HepG2 (cell line): Measurements from ENCODE around the gene CKS2. TPM values are rescaled to one million over a fixed set of nuclear protein-coding genes. Genes with fewer than 3 reads are reported as not detected.

Experiments
- ASH2L ChIP-seq: fragments of 300-600, 200-600 bp; sonication (generic); IDR thresholded peaks from 2 replicates; pipeline ENCODE4 v1.7.0; 2017; ENCODE audit warnings: low read depth, mild to moderate bottlenecking, moderate library complexity, mixed read lengths, low read length; ENCODE audit not compliant: insufficient read length
- CBX1 ChIP-seq: IDR thresholded peaks from one replicate; pipeline ENCODE4 v1.6.1; 2016; ENCODE audit warnings: antibody characterized with exemption, low read depth
- EED ChIP-seq: sonication (generic); formaldehyde crosslinking; IDR thresholded peaks from 2 replicates; pipeline ENCODE4 v1.5.0; 2020; ENCODE audit warnings: mild to moderate bottlenecking, missing genetic modification reagents
- GFI1 ChIP-seq: sonication (generic); formaldehyde crosslinking; IDR thresholded peaks from 2 replicates; pipeline ENCODE4 v1.5.0; 2020; ENCODE audit warnings: missing genetic modification reagents, mild to moderate bottlenecking, borderline replicate concordance
- HNF4A ChIP-seq: sonication (generic); formaldehyde crosslinking; IDR thresholded peaks from 2 replicates; pipeline ENCODE4 v1.4.0; 2020; ENCODE audit warnings: missing genetic modification reagents
- MTERF4 ChIP-seq: sonication (generic); formaldehyde crosslinking; IDR thresholded peaks from 2 replicates; pipeline ENCODE4 v1.8.0; 2023; ENCODE audit warnings: mild to moderate bottlenecking, missing genetic modification reagents
- NFAT5 ChIP-seq: sonication (generic); formaldehyde crosslinking; IDR thresholded peaks from 2 replicates; pipeline ENCODE4 v1.4.0; 2020; ENCODE audit warnings: missing genetic modification reagents
- SP4 ChIP-seq: sonication (generic); formaldehyde crosslinking; IDR thresholded peaks from 2 replicates; pipeline ENCODE4 v1.8.1; 2023; ENCODE audit warnings: mild to moderate bottlenecking, missing genetic modification reagents
- THRA ChIP-seq: sonication (generic); formaldehyde crosslinking; IDR thresholded peaks from 2 replicates; pipeline ENCODE4 v1.4.0; 2020; ENCODE audit warnings: missing genetic modification reagents, borderline replicate concordance
- ZNF207 ChIP-seq: fragments of 450-650 bp; IDR thresholded peaks from 2 replicates; pipeline ENCODE4 v1.6.1; 2016; ENCODE audit warnings: antibody characterized with exemption, borderline replicate concordance
- ZNF3 ChIP-seq: IDR thresholded peaks from 2 replicates; pipeline ENCODE4 v1.7.0; 2017; ENCODE audit warnings: inconsistent platforms
- ZNF501 ChIP-seq: sonication (generic); formaldehyde crosslinking; IDR thresholded peaks from 2 replicates; pipeline ENCODE4 v1.5.1; 2020; ENCODE audit warnings: mild to moderate bottlenecking, moderate library complexity, missing genetic modification reagents
- ZNF749 ChIP-seq: sonication (generic); formaldehyde crosslinking; IDR thresholded peaks from 2 replicates; pipeline ENCODE4 v1.8.0; 2022; ENCODE audit warnings: mild to moderate bottlenecking, missing genetic modification reagents, moderate library complexity, borderline replicate concordance
- ZNF768 ChIP-seq: sonication (generic); formaldehyde crosslinking; IDR thresholded peaks from 2 replicates; pipeline ENCODE4 v1.4.0; 2020; ENCODE audit warnings: missing genetic modification reagents
- ZNF772 ChIP-seq: sonication (generic); formaldehyde crosslinking; IDR thresholded peaks from 2 replicates; pipeline ENCODE4 v1.5.0; 2020; ENCODE audit warnings: mild to moderate bottlenecking, missing genetic modification reagents
- ZNF773 ChIP-seq: sonication (generic); formaldehyde crosslinking; IDR thresholded peaks from 2 replicates; pipeline ENCODE4 v1.4.0; 2020; ENCODE audit warnings: missing genetic modification reagents, borderline replicate concordance
- ZNF782 ChIP-seq: sonication (generic); formaldehyde crosslinking; IDR thresholded peaks from 2 replicates; pipeline ENCODE4 v1.4.0; 2020; ENCODE audit warnings: missing genetic modification reagents, mild to moderate bottlenecking, borderline replicate concordance
- ZSCAN25 ChIP-seq: sonication (generic); formaldehyde crosslinking; IDR thresholded peaks from 2 replicates; pipeline ENCODE4 v1.8.0; 2022; ENCODE audit warnings: mild to moderate bottlenecking, missing genetic modification reagents
- ZXDC ChIP-seq: sonication (generic); formaldehyde crosslinking; IDR thresholded peaks from 2 replicates; pipeline ENCODE4 v1.5.0; 2020; ENCODE audit warnings: mild to moderate bottlenecking, missing genetic modification reagents
- ZZZ3 ChIP-seq: sonication (generic); formaldehyde crosslinking; IDR thresholded peaks from 2 replicates; pipeline ENCODE4 v1.4.0; 2020; ENCODE audit warnings: missing genetic modification reagents, mild to moderate bottlenecking, borderline replicate concordance
- polyA plus RNA-seq, 8 experiments: library from polyadenylated mRNA; depleted of rRNA in 3 of 8; stranded (reverse) in 7 of 8; unstranded in 1 of 8; fragments of >200 nt; fragmentation: Illumina TruSeq in 4 of 8; extraction: Trizol in 4 of 8; gene quantifications; 2 replicates each; pipeline versions ENCODE4 v1.2.1 to v1.2.3, GENCODE V29; 2011 to 2016; ENCODE audit warnings: low read depth in 4 of 8, missing spikeins in 1 of 8, mixed read lengths in 1 of 8; ENCODE audit not compliant: insufficient read depth in 1 of 8
- total RNA-seq, 5 experiments: library from RNA; depleted of rRNA; stranded (reverse); fragments of >200 nt; fragmentation: Illumina TruSeq; extraction: Trizol; gene quantifications; 2 replicates each; pipeline ENCODE4 v1.2.3, GENCODE V29; 2016; ENCODE audit warnings: low read depth in 1 of 5

Gene CKS2
- total and polyA plus RNA-seq, 2 of the 13 experiments (the other 11 are each of a cell fraction or from before 2014, with no cell fraction given) = 251 to 317 TPM

- no peak for TF ChIP-seq NFAT5 (CRISPR knock-in tag)
- TF ChIP-seq SP4 (CRISPR knock-in tag) = no peak
- no peak for TF ChIP-seq ZNF749
- no peak for TF ChIP-seq ZNF773 (CRISPR knock-in tag)
- no peak for TF ChIP-seq CBX1
- TF ChIP-seq ZNF501 = peak; percentile 74
- no peak for TF ChIP-seq ZSCAN25 (CRISPR knock-in tag)
- peak; percentile 43; the same call in 1 of the 2 replicates for TF ChIP-seq GFI1 (CRISPR knock-in tag)
- TF ChIP-seq ASH2L = no peak
- peak; percentile 69; the same call in 1 of the 2 replicates for TF ChIP-seq ZNF3
- TF ChIP-seq ZZZ3 = no peak
- TF ChIP-seq EED (CRISPR knock-in tag) = no peak
- TF ChIP-seq HNF4A = peak; percentile 77
- no peak for TF ChIP-seq MTERF4
- TF ChIP-seq THRA = peak; percentile 50; the same call in 1 of the 2 replicates
- no peak for TF ChIP-seq ZNF207
- TF ChIP-seq ZNF768 (CRISPR knock-in tag) = no peak
- TF ChIP-seq ZNF772 (CRISPR knock-in tag) = peak; percentile 77; the same call in 1 of the 2 replicates
- no peak for TF ChIP-seq ZXDC (CRISPR knock-in tag)
- no peak for TF ChIP-seq ZNF782 (CRISPR knock-in tag)
Observed at GRCh38 chr9:89350988-89351557, 40.1 kb downstream of the CKS2 start (continued).
